GM21619 (cell line): ENCODE measurements around the gene MPP7.

Experiments
- ATAC-seq: cut with Tn5 transposase; IDR thresholded peaks from one replicate; pipeline ENCODE4 v1.9.1; 2021; ENCODE audit not compliant: unreplicated experiment

Gene MPP7

GRCh38 chr10:28307267-28307666 is 4.4 kb upstream of the MPP7 start:
- no peak for ATAC-seq

- no peak for ATAC-seq
Observed at GRCh38 chr10:28305553-28305952, 2.7 kb upstream of the MPP7 start.

- no peak for ATAC-seq
Observed at GRCh38 chr10:28304032-28304571, 1.2 kb upstream of the MPP7 start.

DNA sequence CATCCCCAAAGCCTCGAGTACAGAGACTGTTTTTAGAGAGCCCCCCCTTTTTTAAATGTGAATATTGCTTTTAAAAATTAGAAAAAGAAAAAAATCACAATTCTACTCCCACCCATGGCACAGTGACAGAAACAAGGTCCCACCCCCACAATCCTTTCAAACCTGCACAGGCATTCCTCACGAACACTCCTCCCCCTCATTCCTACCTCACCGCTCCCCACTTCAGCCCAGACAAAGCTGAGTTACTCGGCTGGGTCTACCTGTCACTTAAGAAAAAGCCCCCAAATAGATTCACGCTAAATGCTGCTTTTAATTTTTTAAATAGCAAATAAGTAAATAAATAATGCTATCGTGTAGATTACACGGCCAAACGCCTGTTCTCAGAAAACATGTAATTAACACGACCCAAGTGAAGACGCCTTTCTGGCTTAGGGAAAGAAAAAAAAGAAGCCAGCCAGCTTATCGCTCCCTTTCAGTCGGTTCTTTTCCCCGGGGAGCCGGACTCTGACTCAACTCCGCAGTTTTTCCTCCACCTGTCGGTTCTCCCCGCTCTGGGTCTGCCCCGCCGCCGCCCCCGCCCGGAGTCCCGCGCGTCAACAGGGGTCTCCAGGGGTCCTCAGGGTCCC is 739 bp downstream of the MPP7 start:
- ATAC-seq, result peak; percentile 1

- ATAC-seq, result no peak
Observed at GRCh38 chr10:28300027-28300426, 2.8 kb downstream of the MPP7 start.

DNA sequence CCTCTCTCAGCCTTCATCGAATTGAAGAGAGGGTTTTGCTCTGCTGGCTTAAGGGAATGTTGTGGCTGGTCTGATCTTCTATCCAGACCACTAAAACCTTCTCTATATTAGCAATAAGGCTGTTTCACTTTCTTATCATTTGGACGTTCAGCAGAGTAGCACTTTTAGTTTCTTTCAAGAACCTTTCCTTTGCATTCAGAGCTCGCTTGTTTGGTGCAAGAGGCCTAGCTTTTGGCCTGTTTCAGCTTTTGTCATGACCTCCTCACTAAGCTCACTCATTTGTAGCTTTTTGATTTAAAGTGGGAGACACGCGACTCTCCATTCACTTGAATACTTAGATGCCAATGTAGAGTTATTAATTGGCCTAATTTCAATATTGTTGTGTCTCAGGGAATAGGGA is 3.9 kb downstream of the MPP7 start:
- no peak for ATAC-seq

- ATAC-seq, result no peak
Observed at GRCh38 chr10:28296023-28296422, 6.8 kb downstream of the MPP7 start.

DNA sequence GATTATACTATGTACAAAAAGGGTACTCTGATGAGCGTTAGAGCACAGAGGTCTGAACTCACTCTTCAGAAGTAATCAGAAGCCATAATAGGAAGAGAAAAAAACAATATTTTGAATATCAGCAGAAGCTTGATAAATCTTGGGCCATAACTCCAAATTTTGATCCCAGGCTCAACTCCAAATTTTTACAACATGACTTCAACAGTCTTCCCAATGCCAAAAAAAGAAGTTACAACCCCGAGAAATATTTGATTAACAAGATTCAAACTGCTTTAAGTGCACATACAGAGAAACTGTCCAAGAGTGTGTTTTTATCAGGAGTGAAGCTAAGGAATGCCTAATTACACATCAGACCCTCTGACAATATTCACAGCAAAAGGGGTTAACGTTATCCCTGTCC is 7.5 kb downstream of the MPP7 start:
- ATAC-seq, result no peak

- no peak for ATAC-seq
Observed at GRCh38 chr10:28294809-28295208, 8.1 kb downstream of the MPP7 start.

GRCh38 chr10:28294169-28294532 is 8.7 kb downstream of the MPP7 start:
- ATAC-seq, result no peak

GRCh38 chr10:28293236-28294168 is 9.4 kb downstream of the MPP7 start:
- ATAC-seq, result no peak

- no peak for ATAC-seq
Observed at GRCh38 chr10:28291881-28292297, 11.0 kb downstream of the MPP7 start.

GRCh38 chr10:28285816-28286215 is 17.0 kb downstream of the MPP7 start:
- ATAC-seq, result no peak

GRCh38 chr10:28284126-28284525 is 18.7 kb downstream of the MPP7 start:
- ATAC-seq, result no peak

DNA sequence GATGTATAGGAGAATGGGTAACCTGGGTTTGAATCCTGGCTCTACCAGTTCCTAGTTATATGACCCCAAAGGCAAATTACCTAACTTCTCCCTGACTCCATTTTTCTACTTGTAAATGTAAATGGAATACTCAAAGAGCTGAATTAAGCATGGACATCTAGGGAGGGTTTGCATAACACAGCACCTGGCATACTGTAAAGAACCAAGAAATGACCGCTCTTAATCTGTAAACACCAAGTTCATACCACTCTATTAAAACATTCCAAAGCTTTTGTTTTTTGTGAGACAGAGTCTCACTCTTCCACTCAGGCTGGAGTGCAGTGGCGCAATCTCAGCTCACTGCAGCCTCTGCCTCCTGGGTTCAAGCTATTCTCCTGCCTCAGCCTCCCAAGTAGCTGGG is 19.6 kb downstream of the MPP7 start:
- ATAC-seq, result no peak

GRCh38 chr10:28282336-28282735 is 20.5 kb downstream of the MPP7 start:
- no peak for ATAC-seq

DNA sequence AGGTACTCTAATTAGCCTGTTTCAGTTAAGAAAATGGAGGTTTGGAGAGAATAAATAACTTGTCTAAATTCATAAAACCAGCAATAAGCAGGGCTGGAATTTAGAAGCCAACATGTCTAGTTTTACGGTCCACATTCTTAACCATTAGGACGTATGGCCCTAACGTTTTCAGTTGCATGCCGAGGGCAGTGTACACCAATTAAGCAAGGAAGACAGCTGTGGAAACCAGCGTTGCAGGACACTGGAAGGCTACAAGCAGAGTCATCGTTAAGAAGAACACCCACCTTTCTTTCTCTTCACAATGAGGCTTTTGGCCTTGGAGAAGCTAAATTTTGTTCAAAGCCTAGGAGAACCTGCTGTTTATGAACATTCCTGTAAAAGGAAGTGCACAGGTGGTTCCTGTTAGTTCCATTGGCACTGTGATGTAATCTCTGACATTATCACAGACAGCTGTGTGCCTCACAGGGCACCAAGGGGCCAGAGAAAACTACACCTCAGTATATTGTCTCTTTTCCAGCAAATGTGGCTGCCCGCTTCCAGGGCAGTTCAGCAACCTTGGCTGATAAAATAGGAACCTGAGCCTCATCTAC is 21.0 kb downstream of the MPP7 start:
- no peak for ATAC-seq

GRCh38 chr10:28280652-28281051 is 22.2 kb downstream of the MPP7 start:
- ATAC-seq, result no peak

DNA sequence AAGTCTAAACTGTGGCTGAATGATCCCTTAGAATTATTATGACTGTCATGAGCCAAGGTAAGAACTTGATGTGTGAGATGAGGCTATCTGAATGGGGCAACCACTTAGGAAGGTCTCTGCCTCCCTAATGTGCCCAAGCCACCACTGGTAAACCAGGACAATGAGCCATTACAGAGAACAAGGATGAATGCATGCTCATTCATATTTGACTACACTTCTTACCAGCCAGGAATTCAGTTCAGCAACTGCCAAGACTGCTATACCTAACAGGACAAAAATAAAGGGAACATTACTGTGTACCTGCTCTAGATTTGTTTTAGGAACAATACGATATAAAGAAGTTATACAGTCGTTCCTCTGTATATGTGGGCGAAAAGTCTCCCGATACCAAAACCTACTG is 23.0 kb downstream of the MPP7 start:
- ATAC-seq, result no peak

- ATAC-seq, result no peak
Observed at GRCh38 chr10:28278842-28279241, 24.0 kb downstream of the MPP7 start.

DNA sequence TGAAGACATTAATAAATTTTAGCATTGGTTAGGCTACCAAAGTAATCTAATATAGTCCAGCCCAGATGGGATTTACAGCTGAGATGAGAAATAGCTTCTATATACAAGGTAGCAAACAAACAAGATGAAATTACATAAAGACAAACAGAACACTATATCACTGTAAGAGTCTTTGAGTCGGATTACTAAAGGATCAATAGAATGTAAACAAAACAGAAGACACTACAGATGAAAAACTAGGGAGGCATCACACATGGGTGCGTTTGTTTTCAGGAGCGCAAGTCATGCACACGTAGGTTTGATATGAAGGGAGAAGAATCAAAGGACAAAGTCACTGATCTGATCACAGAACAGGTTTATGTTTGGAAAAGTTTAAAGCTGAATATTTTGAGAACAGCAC is 26.5 kb downstream of the MPP7 start:
- no peak for ATAC-seq

GRCh38 chr10:28274475-28274874 is 28.4 kb downstream of the MPP7 start:
- ATAC-seq, result no peak
